Activated CD4-positive, alpha-beta T cell treated with anti-CD3 and anti-CD28 coated beads for 1 hour (primary cell): ENCODE measurements around the gene NTSR1.

Source experiments
- DNase-seq: peaks from one replicate; pipeline ENCODE4 v3.0.0-alpha.2; 2020

Gene NTSR1

GRCh38 chr20:62710221-62710885 lies 1.7 kb downstream of the NTSR1 start:
- DNase-seq, result no peak

GRCh38 chr20:62710886-62711702 lies 2.5 kb downstream of the NTSR1 start:
- peak; percentile 24 for DNase-seq

- DNase-seq, result no peak
Observed at GRCh38 chr20:62711703-62712101, 3.1 kb downstream of the NTSR1 start.

- DNase-seq, result no peak
Observed at GRCh38 chr20:62712606-62713005, 4.0 kb downstream of the NTSR1 start.

GRCh38 chr20:62714006-62714405 lies 5.4 kb downstream of the NTSR1 start:
- DNase-seq, result no peak

GRCh38 chr20:62714799-62715198 lies 6.2 kb downstream of the NTSR1 start:
- no peak for DNase-seq

- DNase-seq, result no peak
Observed at GRCh38 chr20:62715201-62715600, 6.6 kb downstream of the NTSR1 start.

GRCh38 chr20:62716198-62716940 lies 7.7 kb downstream of the NTSR1 start:
- DNase-seq, result peak; percentile 21

- DNase-seq, result no peak
Observed at GRCh38 chr20:62716941-62717310, 8.3 kb downstream of the NTSR1 start.

GRCh38 chr20:62717933-62718332 lies 9.3 kb downstream of the NTSR1 start:
- DNase-seq, result no peak

GRCh38 chr20:62718546-62718945 lies 9.9 kb downstream of the NTSR1 start:
- no peak for DNase-seq

- DNase-seq, result no peak
Observed at GRCh38 chr20:62719250-62719935, 10.8 kb downstream of the NTSR1 start.

GRCh38 chr20:62721511-62722370 lies 13.1 kb downstream of the NTSR1 start:
- DNase-seq, result no peak

GRCh38 chr20:62722627-62723026 lies 14.0 kb downstream of the NTSR1 start:
- no peak for DNase-seq

GRCh38 chr20:62723351-62723750 lies 14.7 kb downstream of the NTSR1 start:
- DNase-seq, result no peak

GRCh38 chr20:62723768-62724450 lies 15.3 kb downstream of the NTSR1 start:
- no peak for DNase-seq

GRCh38 chr20:62724692-62725595 lies 16.3 kb downstream of the NTSR1 start:
- no peak for DNase-seq

- no peak for DNase-seq
Observed at GRCh38 chr20:62725596-62726268, 17.1 kb downstream of the NTSR1 start.

- DNase-seq, result no peak
Observed at GRCh38 chr20:62726276-62726675, 17.6 kb downstream of the NTSR1 start.
